SK-N-SH treated with all-trans-retinoic acid at 6 μM for 48 hours (cell line): ENCODE measurements around the gene WBP2.

Source experiments
- ATAC-seq: fragments of 200-7000 bp; cut with Tn5 transposase; 3 replicates; pipeline ENCODE4 v1.9.1; 2020; ENCODE audit warnings: mild to moderate bottlenecking, moderate library complexity
- ARNTL ChIP-seq: fragments of 450-650 bp; formaldehyde crosslinking; IDR thresholded peaks from 2 replicates; pipeline ENCODE4 v1.5.0; 2020; ENCODE audit warnings: low read depth, mild to moderate bottlenecking, moderate library complexity, borderline replicate concordance
- BACH2 ChIP-seq: fragments of 250-450 bp; sonication (Bioruptor Pico); IDR thresholded peaks from 2 replicates; pipeline ENCODE4 v1.9.0; 2021; ENCODE audit warnings: mild to moderate bottlenecking, borderline replicate concordance
- CSDC2 ChIP-seq: fragments of 250-450 bp; sonication (Bioruptor Pico); IDR thresholded peaks from 2 replicates; pipeline ENCODE4 v1.5.0; 2020; ENCODE audit warnings: mild to moderate bottlenecking, moderate library complexity
- ESRRG ChIP-seq: fragments of 250-450 bp; sonication (Bioruptor Pico); IDR thresholded peaks from 2 replicates; pipeline ENCODE4 v1.6.1; 2021; ENCODE audit warnings: mild to moderate bottlenecking
- GLIS3 ChIP-seq: fragments of 250-450 bp; sonication (Bioruptor Pico); IDR thresholded peaks from 2 replicates; pipeline ENCODE4 v1.5.0; 2020; ENCODE audit warnings: mild to moderate bottlenecking, moderate library complexity
- ISL1 ChIP-seq: fragments of 250-450 bp; sonication (Bioruptor Pico); IDR thresholded peaks from 2 replicates; pipeline ENCODE4 v2.1.2; 2022; ENCODE audit warnings: mild to moderate bottlenecking, moderate library complexity
- OSR1 ChIP-seq: fragments of 250-450 bp; sonication (Bioruptor Pico); IDR thresholded peaks from 2 replicates; pipeline ENCODE4 v1.8.0; 2022; ENCODE audit warnings: moderate library complexity, mild to moderate bottlenecking, inconsistent platforms
- PPARA ChIP-seq: fragments of 250-450 bp; sonication (Bioruptor Pico); IDR thresholded peaks from 2 replicates; pipeline ENCODE4 v1.5.0; 2020; ENCODE audit warnings: mild to moderate bottlenecking, borderline replicate concordance
- SNAI2 ChIP-seq: fragments of 250-450 bp; sonication (Bioruptor Pico); IDR thresholded peaks from 2 replicates; pipeline ENCODE4 v1.5.0; 2020; ENCODE audit warnings: mild to moderate bottlenecking, moderate library complexity
- TCF4 ChIP-seq: fragments of 250-450 bp; sonication (Bioruptor Pico); IDR thresholded peaks from 2 replicates; pipeline ENCODE4 v1.8.0; 2021; ENCODE audit warnings: mild to moderate bottlenecking, moderate library complexity, borderline replicate concordance
- TOX ChIP-seq: fragments of 250-450 bp; sonication (Bioruptor Pico); IDR thresholded peaks from 2 replicates; pipeline ENCODE4 v1.8.0; 2021; ENCODE audit warnings: mild to moderate bottlenecking, moderate library complexity, borderline replicate concordance
- ZC3H10 ChIP-seq: fragments of 250-450 bp; sonication (Bioruptor Pico); IDR thresholded peaks from 2 replicates; pipeline ENCODE4 v1.5.1; 2021; ENCODE audit warnings: mild to moderate bottlenecking, moderate library complexity
- ZFP3 ChIP-seq: fragments of 250-450 bp; sonication (Bioruptor Pico); IDR thresholded peaks from 2 replicates; pipeline ENCODE4 v1.5.0; 2020; ENCODE audit warnings: mild to moderate bottlenecking, moderate library complexity
- ZFP30 ChIP-seq: fragments of 450-650 bp; formaldehyde crosslinking; IDR thresholded peaks from 2 replicates; pipeline ENCODE4 v1.5.0; 2022; ENCODE audit warnings: mild to moderate bottlenecking, moderate library complexity
- ZNF565 ChIP-seq: fragments of 450-650 bp; formaldehyde crosslinking; conservative IDR thresholded peaks from 2 replicates; pipeline ENCODE4 v1.5.0; 2020; ENCODE audit warnings: low read depth, mild to moderate bottlenecking, moderate library complexity
- ZNF70 ChIP-seq: fragments of 450-650 bp; formaldehyde crosslinking; IDR thresholded peaks from 2 replicates; pipeline ENCODE4 v1.5.0; 2020; ENCODE audit warnings: mild to moderate bottlenecking, moderate library complexity
- ZNF8 ChIP-seq: fragments of 450-650 bp; formaldehyde crosslinking; IDR thresholded peaks from 2 replicates; pipeline ENCODE4 v1.5.0; 2020; ENCODE audit warnings: mild to moderate bottlenecking, moderate library complexity
- TF ChIP-seq, protein P1 (sequence below): fragments of 250-450 bp; sonication (Bioruptor Pico); IDR thresholded peaks from 2 replicates; pipeline ENCODE4 v1.5.1; 2021; ENCODE audit warnings: mild to moderate bottlenecking, moderate library complexity
- TF ChIP-seq, protein P2 (sequence below): fragments of 250-450 bp; sonication (Bioruptor Pico); IDR thresholded peaks from 2 replicates; pipeline ENCODE4 v1.8.0; 2021; ENCODE audit warnings: low read depth, mild to moderate bottlenecking, moderate library complexity, borderline replicate concordance
- TF ChIP-seq, protein P3 (sequence below): fragments of 250-450 bp; sonication (Bioruptor Pico); IDR thresholded peaks from 2 replicates; pipeline ENCODE4 v1.8.0; 2020; ENCODE audit warnings: mild to moderate bottlenecking, moderate library complexity, borderline replicate concordance
- TF ChIP-seq, protein P4 (sequence below): fragments of 250-450 bp; sonication (Bioruptor Pico); IDR thresholded peaks from 2 replicates; pipeline ENCODE4 v1.5.1; 2020; ENCODE audit warnings: low read depth, mild to moderate bottlenecking, moderate library complexity
- TF ChIP-seq, protein P5 (sequence below): fragments of 250-450 bp; sonication (Bioruptor Pico); IDR thresholded peaks from 2 replicates; pipeline ENCODE4 v1.5.0; 2020; ENCODE audit warnings: mild to moderate bottlenecking, moderate library complexity

Gene WBP2

DNA sequence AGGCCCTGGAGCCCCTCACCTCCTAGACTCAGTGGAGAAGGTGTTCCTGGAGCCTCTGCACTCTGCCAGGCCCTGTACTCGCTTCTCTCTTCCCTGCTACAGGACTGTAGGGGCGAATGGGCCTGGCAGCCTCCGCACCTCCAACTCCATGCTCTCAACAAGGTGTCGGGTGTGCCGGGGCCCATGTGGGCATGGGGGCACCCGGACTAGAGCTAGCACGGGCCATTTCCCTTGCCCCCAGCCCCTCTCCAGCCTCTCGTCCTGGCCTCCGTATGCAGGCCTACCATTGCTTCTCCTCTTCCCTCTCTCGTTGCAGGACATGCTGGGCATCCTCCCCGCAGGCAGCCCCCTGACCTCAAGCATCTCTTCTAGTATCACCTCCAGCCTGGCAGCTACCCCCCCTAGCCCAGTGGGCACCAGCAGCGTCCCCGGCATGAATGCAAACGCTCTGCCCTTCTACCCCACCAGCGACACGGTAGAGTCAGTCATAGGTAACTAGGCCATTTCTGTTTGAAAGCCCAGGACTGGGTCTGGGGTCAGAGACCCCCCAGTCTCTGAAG is 36.7 kb downstream of the WBP2 start:
- no peak for ATAC-seq
- no peak for TF ChIP-seq TCF4
- TF ChIP-seq ISL1, result no peak
- no peak for TF ChIP-seq ZFP3 (CRISPR knock-in tag)
- TF ChIP-seq CSDC2 (CRISPR knock-in tag), result no peak
- TF ChIP-seq, protein P1, sequence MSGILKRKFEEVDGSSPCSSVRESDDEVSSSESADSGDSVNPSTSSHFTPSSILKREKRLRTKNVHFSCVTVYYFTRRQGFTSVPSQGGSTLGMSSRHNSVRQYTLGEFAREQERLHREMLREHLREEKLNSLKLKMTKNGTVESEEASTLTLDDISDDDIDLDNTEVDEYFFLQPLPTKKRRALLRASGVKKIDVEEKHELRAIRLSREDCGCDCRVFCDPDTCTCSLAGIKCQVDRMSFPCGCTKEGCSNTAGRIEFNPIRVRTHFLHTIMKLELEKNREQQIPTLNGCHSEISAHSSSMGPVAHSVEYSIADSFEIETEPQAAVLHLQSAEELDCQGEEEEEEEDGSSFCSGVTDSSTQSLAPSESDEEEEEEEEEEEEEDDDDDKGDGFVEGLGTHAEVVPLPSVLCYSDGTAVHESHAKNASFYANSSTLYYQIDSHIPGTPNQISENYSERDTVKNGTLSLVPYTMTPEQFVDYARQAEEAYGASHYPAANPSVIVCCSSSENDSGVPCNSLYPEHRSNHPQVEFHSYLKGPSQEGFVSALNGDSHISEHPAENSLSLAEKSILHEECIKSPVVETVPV, result no peak
- TF ChIP-seq, protein P2, sequence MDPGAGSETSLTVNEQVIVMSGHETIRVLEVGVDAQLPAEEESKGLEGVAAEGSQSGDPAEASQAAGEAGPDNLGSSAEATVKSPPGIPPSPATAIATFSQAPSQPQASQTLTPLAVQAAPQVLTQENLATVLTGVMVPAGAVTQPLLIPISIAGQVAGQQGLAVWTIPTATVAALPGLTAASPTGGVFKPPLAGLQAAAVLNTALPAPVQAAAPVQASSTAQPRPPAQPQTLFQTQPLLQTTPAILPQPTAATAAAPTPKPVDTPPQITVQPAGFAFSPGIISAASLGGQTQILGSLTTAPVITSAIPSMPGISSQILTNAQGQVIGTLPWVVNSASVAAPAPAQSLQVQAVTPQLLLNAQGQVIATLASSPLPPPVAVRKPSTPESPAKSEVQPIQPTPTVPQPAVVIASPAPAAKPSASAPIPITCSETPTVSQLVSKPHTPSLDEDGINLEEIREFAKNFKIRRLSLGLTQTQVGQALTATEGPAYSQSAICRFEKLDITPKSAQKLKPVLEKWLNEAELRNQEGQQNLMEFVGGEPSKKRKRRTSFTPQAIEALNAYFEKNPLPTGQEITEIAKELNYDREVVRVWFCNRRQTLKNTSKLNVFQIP, result no peak
- no peak for TF ChIP-seq ZNF565 (CRISPR knock-in tag)
- TF ChIP-seq ZNF8 (CRISPR knock-in tag), result no peak
- no peak for TF ChIP-seq GLIS3

DNA sequence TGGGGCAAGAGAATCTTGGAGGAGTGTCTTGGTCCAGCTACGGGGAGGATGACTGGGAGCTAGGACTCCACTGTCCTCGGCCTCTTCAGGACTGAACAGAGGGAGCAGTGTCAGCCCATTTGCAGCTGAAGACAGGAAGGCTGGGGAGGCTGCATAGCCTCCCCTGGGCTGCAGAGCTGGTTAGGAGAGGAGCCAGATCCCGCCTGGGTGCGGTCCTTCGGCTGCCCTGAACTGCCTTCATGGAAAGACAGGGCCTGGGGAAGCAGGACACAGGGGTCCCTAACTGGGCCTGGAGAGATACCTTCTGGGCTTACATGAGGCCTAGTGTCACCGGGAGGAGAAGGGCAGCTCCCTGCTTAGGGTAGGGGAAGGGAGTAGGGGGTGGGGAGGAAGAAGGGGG is 37.6 kb downstream of the WBP2 start:
- ATAC-seq, result no peak

More for the DNA sequence above, 37.6 kb downstream of the WBP2 start:
- TF ChIP-seq SNAI2 (no peak), CSDC2 (CRISPR knock-in tag) (no peak), ZFP3 (CRISPR knock-in tag) (no peak), ZNF70 (CRISPR knock-in tag) (no peak), PPARA (no peak), ARNTL (CRISPR knock-in tag) (no peak), ZNF565 (CRISPR knock-in tag) (no peak), ESRRG (no peak), TOX (CRISPR knock-in tag) (no peak), ZFP30 (CRISPR knock-in tag) (no peak), BACH2 (CRISPR knock-in tag) (no peak), TCF4 (no peak), OSR1 (no peak), ZC3H10 (no peak)
- TF ChIP-seq, protein P3, sequence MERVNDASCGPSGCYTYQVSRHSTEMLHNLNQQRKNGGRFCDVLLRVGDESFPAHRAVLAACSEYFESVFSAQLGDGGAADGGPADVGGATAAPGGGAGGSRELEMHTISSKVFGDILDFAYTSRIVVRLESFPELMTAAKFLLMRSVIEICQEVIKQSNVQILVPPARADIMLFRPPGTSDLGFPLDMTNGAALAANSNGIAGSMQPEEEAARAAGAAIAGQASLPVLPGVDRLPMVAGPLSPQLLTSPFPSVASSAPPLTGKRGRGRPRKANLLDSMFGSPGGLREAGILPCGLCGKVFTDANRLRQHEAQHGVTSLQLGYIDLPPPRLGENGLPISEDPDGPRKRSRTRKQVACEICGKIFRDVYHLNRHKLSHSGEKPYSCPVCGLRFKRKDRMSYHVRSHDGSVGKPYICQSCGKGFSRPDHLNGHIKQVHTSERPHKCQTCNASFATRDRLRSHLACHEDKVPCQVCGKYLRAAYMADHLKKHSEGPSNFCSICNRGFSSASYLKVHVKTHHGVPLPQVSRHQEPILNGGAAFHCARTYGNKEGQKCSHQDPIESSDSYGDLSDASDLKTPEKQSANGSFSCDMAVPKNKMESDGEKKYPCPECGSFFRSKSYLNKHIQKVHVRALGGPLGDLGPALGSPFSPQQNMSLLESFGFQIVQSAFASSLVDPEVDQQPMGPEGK, result no peak
- TF ChIP-seq, protein P2, result no peak
- TF ChIP-seq, protein P4, sequence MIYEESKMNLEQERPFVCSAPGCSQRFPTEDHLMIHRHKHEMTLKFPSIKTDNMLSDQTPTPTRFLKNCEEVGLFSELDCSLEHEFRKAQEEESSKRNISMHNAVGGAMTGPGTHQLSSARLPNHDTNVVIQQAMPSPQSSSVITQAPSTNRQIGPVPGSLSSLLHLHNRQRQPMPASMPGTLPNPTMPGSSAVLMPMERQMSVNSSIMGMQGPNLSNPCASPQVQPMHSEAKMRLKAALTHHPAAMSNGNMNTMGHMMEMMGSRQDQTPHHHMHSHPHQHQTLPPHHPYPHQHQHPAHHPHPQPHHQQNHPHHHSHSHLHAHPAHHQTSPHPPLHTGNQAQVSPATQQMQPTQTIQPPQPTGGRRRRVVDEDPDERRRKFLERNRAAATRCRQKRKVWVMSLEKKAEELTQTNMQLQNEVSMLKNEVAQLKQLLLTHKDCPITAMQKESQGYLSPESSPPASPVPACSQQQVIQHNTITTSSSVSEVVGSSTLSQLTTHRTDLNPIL (CRISPR knock-in tag), result no peak
- TF ChIP-seq, protein P5, sequence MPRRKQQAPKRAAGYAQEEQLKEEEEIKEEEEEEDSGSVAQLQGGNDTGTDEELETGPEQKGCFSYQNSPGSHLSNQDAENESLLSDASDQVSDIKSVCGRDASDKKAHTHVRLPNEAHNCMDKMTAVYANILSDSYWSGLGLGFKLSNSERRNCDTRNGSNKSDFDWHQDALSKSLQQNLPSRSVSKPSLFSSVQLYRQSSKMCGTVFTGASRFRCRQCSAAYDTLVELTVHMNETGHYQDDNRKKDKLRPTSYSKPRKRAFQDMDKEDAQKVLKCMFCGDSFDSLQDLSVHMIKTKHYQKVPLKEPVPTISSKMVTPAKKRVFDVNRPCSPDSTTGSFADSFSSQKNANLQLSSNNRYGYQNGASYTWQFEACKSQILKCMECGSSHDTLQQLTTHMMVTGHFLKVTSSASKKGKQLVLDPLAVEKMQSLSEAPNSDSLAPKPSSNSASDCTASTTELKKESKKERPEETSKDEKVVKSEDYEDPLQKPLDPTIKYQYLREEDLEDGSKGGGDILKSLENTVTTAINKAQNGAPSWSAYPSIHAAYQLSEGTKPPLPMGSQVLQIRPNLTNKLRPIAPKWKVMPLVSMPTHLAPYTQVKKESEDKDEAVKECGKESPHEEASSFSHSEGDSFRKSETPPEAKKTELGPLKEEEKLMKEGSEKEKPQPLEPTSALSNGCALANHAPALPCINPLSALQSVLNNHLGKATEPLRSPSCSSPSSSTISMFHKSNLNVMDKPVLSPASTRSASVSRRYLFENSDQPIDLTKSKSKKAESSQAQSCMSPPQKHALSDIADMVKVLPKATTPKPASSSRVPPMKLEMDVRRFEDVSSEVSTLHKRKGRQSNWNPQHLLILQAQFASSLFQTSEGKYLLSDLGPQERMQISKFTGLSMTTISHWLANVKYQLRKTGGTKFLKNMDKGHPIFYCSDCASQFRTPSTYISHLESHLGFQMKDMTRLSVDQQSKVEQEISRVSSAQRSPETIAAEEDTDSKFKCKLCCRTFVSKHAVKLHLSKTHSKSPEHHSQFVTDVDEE, result no peak
